IMR-90 (cell line): ENCODE results near the gene SLC6A20.

Experiments used
- CEBPB ChIP-seq: IDR thresholded peaks from 2 replicates; pipeline ENCODE4 v1.6.1; 2012; ENCODE audit warnings: low read depth, low read length, improper control_type of control experiment
- MAFK ChIP-seq: IDR thresholded peaks from 2 replicates; pipeline ENCODE4 v1.6.1; 2012; ENCODE audit warnings: low read depth, low read length, improper control_type of control experiment
- MAZ ChIP-seq: IDR thresholded peaks from 2 replicates; pipeline ENCODE4 v1.6.1; 2012; ENCODE audit warnings: low read depth, mild to moderate bottlenecking, low read length, improper control_type of control experiment, moderate library complexity, borderline replicate concordance
- POLR2A ChIP-seq: IDR thresholded peaks from 2 replicates; pipeline ENCODE4 v1.6.1; 2012; ENCODE audit warnings: mild to moderate bottlenecking, low read depth, low read length
- RAD21 ChIP-seq: IDR thresholded peaks from 2 replicates; pipeline ENCODE4 v1.6.1; 2012; ENCODE audit warnings: low read length, improper control_type of control experiment
- TF ChIP-seq, protein P1 (sequence below): conservative IDR thresholded peaks from 2 replicates; pipeline ENCODE4 v1.5.1; 2012; ENCODE audit warnings: mild to moderate bottlenecking, low read depth, low read length, improper control_type of control experiment
- TF ChIP-seq, protein P2 (sequence below): fragments of 150-350 bp; IDR thresholded peaks from 2 replicates; pipeline ENCODE4 v1.6.1; 2017; ENCODE audit warnings: mild to moderate bottlenecking, antibody characterized with exemption, low read length, low read depth

DNA sequence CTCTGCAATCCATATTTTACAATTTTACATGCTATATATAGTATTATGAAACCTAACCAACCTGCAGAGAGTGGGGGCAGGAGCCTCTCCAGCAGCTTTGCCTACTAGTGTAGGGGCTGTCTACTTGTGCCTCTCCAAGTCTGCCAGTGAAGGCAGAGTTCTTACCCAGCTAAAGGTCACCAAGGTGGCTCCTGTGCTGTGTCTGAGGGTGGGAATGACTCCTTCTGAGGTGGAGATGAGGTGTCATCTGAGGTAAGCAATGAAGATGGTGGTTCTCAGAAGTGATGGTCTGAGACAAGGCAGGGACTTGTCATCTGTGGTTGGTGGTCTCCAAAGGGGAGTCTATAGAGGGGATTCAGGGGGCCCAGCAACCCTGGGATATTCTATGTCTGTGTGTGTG lies 59.6 kb downstream of the SLC6A20 start:
- TF ChIP-seq, protein P1, sequence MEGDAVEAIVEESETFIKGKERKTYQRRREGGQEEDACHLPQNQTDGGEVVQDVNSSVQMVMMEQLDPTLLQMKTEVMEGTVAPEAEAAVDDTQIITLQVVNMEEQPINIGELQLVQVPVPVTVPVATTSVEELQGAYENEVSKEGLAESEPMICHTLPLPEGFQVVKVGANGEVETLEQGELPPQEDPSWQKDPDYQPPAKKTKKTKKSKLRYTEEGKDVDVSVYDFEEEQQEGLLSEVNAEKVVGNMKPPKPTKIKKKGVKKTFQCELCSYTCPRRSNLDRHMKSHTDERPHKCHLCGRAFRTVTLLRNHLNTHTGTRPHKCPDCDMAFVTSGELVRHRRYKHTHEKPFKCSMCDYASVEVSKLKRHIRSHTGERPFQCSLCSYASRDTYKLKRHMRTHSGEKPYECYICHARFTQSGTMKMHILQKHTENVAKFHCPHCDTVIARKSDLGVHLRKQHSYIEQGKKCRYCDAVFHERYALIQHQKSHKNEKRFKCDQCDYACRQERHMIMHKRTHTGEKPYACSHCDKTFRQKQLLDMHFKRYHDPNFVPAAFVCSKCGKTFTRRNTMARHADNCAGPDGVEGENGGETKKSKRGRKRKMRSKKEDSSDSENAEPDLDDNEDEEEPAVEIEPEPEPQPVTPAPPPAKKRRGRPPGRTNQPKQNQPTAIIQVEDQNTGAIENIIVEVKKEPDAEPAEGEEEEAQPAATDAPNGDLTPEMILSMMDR, result no peak
- TF ChIP-seq POLR2A, result no peak
- TF ChIP-seq, protein P2, sequence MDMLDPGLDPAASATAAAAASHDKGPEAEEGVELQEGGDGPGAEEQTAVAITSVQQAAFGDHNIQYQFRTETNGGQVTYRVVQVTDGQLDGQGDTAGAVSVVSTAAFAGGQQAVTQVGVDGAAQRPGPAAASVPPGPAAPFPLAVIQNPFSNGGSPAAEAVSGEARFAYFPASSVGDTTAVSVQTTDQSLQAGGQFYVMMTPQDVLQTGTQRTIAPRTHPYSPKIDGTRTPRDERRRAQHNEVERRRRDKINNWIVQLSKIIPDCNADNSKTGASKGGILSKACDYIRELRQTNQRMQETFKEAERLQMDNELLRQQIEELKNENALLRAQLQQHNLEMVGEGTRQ, result no peak
- no peak for TF ChIP-seq MAFK
- no peak for TF ChIP-seq CEBPB
- no peak for TF ChIP-seq RAD21
- no peak for TF ChIP-seq MAZ
